ENCODE data around the gene CAMTA1.

Gene CAMTA1

DNA sequence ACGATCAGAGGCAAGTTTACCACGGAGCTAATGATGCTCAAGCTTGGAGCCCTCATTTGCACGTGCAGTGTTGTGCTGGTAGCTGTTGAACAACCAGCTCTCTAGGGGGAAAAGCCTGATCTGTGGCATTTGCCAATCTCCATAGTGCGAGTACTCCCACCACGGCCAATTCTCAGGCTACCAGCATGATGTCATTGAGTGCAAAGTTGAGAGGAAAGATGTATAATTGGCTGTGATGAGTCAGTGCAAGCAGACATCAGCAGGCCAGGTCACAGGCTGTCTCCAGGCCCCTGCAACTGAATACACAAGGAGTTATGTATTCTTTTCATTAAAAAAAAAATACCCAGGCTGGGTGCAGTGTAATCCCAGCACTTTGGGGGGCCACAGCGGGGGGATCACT, 752.8 kb downstream of the CAMTA1 start (continued):
- TF ChIP-seq, protein P1, sequence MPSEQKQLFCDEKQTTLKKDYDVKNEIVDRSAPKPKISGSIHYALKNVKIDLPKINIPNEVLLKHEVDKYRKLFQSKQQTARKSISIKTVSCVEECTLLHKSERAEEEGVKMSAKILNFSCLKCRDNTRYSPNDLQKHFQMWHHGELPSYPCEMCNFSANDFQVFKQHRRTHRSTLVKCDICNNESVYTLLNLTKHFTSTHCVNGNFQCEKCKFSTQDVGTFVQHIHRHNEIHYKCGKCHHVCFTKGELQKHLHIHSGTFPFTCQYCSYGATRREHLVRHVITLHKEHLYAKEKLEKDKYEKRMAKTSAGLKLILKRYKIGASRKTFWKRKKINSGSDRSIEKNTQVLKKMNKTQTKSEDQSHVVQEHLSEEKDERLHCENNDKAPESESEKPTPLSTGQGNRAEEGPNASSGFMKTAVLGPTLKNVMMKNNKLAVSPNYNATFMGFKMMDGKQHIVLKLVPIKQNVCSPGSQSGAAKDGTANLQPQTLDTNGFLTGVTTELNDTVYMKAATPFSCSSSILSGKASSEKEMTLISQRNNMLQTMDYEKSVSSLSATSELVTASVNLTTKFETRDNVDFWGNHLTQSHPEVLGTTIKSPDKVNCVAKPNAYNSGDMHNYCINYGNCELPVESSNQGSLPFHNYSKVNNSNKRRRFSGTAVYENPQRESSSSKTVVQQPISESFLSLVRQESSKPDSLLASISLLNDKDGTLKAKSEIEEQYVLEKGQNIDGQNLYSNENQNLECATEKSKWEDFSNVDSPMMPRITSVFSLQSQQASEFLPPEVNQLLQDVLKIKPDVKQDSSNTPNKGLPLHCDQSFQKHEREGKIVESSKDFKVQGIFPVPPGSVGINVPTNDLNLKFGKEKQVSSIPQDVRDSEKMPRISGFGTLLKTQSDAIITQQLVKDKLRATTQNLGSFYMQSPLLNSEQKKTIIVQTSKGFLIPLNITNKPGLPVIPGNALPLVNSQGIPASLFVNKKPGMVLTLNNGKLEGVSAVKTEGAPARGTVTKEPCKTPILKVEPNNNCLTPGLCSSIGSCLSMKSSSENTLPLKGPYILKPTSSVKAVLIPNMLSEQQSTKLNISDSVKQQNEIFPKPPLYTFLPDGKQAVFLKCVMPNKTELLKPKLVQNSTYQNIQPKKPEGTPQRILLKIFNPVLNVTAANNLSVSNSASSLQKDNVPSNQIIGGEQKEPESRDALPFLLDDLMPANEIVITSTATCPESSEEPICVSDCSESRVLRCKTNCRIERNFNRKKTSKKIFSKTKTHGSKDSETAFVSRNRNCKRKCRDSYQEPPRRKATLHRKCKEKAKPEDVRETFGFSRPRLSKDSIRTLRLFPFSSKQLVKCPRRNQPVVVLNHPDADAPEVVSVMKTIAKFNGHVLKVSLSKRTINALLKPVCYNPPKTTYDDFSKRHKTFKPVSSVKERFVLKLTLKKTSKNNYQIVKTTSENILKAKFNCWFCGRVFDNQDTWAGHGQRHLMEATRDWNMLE (tag by site-specific recombination; conservative IDR thresholded peaks at IDR 0.05; ENCODE audit: low read depth): no peak; the same call in 1 of the 2 replicates
- TF ChIP-seq ZNF610 (tag by site-specific recombination; IDR thresholded peaks at IDR 0.05; ENCODE audit: borderline replicate concordance): no peak
- TF ChIP-seq ZNF350 (tag by site-specific recombination; IDR thresholded peaks at IDR 0.05): no peak
- TF ChIP-seq HOXD13 (CRISPR knock-in tag; IDR thresholded peaks at IDR 0.05; ENCODE audit: borderline replicate concordance): no peak
- no peak for TF ChIP-seq SALL2 (tag by site-specific recombination; IDR thresholded peaks at IDR 0.05; ENCODE audit: borderline replicate concordance)
- peak; percentile 44; the same call in 1 of the 2 replicates for TF ChIP-seq ZFP37 (tag by site-specific recombination; IDR thresholded peaks at IDR 0.05)
- TF ChIP-seq ZIC2 (tag by site-specific recombination; IDR thresholded peaks at IDR 0.05): no peak
- no peak for TF ChIP-seq ZFP3 (tag by site-specific recombination; IDR thresholded peaks at IDR 0.05; ENCODE audit: low read depth)
- TF ChIP-seq REPIN1 (tag by site-specific recombination; IDR thresholded peaks at IDR 0.05; ENCODE audit: low read depth): no peak
- no peak for TF ChIP-seq ZNF677 (tag by site-specific recombination; IDR thresholded peaks at IDR 0.05)
- TF ChIP-seq, protein P2, sequence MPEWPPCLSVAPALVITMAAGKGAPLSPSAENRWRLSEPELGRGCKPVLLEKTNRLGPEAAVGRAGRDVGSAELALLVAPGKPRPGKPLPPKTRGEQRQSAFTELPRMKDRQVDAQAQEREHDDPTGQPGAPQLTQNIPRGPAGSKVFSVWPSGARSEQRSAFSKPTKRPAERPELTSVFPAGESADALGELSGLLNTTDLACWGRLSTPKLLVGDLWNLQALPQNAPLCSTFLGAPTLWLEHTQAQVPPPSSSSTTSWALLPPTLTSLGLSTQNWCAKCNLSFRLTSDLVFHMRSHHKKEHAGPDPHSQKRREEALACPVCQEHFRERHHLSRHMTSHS (tag by site-specific recombination; IDR thresholded peaks at IDR 0.05): no peak
- TF ChIP-seq ZNF19 (tag by site-specific recombination; IDR thresholded peaks at IDR 0.05; ENCODE audit: low read depth): no peak
- TF ChIP-seq BCL11A (tag by site-specific recombination; IDR thresholded peaks at IDR 0.05; ENCODE audit: low read depth): 0 out of 2 replicates have a peak, but pooled peaks have one; percentile 46
- no peak for TF ChIP-seq ZNF155 (tag by site-specific recombination; IDR thresholded peaks at IDR 0.05)
- no peak for TF ChIP-seq ZNF510 (tag by site-specific recombination; IDR thresholded peaks at IDR 0.05; ENCODE audit: insufficient replicate concordance)
- TF ChIP-seq, protein P3, sequence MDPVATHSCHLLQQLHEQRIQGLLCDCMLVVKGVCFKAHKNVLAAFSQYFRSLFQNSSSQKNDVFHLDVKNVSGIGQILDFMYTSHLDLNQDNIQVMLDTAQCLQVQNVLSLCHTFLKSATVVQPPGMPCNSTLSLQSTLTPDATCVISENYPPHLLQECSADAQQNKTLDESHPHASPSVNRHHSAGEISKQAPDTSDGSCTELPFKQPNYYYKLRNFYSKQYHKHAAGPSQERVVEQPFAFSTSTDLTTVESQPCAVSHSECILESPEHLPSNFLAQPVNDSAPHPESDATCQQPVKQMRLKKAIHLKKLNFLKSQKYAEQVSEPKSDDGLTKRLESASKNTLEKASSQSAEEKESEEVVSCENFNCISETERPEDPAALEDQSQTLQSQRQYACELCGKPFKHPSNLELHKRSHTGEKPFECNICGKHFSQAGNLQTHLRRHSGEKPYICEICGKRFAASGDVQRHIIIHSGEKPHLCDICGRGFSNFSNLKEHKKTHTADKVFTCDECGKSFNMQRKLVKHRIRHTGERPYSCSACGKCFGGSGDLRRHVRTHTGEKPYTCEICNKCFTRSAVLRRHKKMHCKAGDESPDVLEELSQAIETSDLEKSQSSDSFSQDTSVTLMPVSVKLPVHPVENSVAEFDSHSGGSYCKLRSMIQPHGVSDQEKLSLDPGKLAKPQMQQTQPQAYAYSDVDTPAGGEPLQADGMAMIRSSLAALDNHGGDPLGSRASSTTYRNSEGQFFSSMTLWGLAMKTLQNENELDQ (tag by site-specific recombination; IDR thresholded peaks at IDR 0.05; ENCODE audit: low read depth): no peak
- no peak for TF ChIP-seq ZNF302 (tag by site-specific recombination; IDR thresholded peaks at IDR 0.05; ENCODE audit: low read depth)
- no peak for TF ChIP-seq ZNF843 (tag by site-specific recombination; IDR thresholded peaks at IDR 0.05)
- TF ChIP-seq, protein P4, sequence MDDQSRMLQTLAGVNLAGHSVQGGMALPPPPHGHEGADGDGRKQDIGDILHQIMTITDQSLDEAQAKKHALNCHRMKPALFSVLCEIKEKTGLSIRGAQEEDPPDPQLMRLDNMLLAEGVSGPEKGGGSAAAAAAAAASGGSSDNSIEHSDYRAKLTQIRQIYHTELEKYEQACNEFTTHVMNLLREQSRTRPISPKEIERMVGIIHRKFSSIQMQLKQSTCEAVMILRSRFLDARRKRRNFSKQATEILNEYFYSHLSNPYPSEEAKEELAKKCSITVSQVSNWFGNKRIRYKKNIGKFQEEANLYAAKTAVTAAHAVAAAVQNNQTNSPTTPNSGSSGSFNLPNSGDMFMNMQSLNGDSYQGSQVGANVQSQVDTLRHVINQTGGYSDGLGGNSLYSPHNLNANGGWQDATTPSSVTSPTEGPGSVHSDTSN (CRISPR knock-in tag; IDR thresholded peaks at IDR 0.05): no peak
- TF ChIP-seq ZNF473 (tag by site-specific recombination; IDR thresholded peaks at IDR 0.05): no peak
- TF ChIP-seq ZNF121 (tag by site-specific recombination; IDR thresholded peaks at IDR 0.05): no peak
- TF ChIP-seq, protein P5, sequence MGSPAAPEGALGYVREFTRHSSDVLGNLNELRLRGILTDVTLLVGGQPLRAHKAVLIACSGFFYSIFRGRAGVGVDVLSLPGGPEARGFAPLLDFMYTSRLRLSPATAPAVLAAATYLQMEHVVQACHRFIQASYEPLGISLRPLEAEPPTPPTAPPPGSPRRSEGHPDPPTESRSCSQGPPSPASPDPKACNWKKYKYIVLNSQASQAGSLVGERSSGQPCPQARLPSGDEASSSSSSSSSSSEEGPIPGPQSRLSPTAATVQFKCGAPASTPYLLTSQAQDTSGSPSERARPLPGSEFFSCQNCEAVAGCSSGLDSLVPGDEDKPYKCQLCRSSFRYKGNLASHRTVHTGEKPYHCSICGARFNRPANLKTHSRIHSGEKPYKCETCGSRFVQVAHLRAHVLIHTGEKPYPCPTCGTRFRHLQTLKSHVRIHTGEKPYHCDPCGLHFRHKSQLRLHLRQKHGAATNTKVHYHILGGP (tag by site-specific recombination; IDR thresholded peaks at IDR 0.05): no peak
- TF ChIP-seq, protein P6, sequence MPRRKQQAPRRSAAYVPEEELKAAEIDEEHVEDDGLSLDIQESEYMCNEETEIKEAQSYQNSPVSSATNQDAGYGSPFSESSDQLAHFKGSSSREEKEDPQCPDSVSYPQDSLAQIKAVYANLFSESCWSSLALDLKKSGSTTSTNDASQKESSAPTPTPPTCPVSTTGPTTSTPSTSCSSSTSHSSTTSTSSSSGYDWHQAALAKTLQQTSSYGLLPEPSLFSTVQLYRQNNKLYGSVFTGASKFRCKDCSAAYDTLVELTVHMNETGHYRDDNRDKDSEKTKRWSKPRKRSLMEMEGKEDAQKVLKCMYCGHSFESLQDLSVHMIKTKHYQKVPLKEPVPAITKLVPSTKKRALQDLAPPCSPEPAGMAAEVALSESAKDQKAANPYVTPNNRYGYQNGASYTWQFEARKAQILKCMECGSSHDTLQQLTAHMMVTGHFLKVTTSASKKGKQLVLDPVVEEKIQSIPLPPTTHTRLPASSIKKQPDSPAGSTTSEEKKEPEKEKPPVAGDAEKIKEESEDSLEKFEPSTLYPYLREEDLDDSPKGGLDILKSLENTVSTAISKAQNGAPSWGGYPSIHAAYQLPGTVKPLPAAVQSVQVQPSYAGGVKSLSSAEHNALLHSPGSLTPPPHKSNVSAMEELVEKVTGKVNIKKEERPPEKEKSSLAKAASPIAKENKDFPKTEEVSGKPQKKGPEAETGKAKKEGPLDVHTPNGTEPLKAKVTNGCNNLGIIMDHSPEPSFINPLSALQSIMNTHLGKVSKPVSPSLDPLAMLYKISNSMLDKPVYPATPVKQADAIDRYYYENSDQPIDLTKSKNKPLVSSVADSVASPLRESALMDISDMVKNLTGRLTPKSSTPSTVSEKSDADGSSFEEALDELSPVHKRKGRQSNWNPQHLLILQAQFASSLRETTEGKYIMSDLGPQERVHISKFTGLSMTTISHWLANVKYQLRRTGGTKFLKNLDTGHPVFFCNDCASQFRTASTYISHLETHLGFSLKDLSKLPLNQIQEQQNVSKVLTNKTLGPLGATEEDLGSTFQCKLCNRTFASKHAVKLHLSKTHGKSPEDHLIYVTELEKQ (tag by site-specific recombination; IDR thresholded peaks at IDR 0.05; ENCODE audit: borderline replicate concordance): no peak
- no peak for TF ChIP-seq SP2 (tag by site-specific recombination; IDR thresholded peaks at IDR 0.05)
- no peak for TF ChIP-seq ZNF16 (tag by site-specific recombination; IDR thresholded peaks at IDR 0.05; ENCODE audit: low read depth)
- TF ChIP-seq ZNF10 (tag by site-specific recombination; IDR thresholded peaks at IDR 0.05): no peak
- TF ChIP-seq OSR2 (tag by site-specific recombination; IDR thresholded peaks at IDR 0.05): peak; percentile 64; the same call in 1 of the 2 replicates

Measured in HEK293 (cell line).